Natural killer cell (primary cell): ENCODE measurements around the gene ANKRD13A. TPM values are rescaled to one million over a fixed set of nuclear protein-coding genes. Genes with fewer than 3 reads are reported as not detected.
A peak's percentile ranks its signal among the peaks of the same experiment; 100 is the strongest.

ENCODE experiments used
- ATAC-seq, 3 donors: fragments of 150-1000 bp in 2 of 3; fragments of 200-7000 bp in 1 of 3; cut with Tn5 transposase; 1 replicate in 1 of 3; 2 replicates in 2 of 3; pipeline ENCODE4 v1.10.0; 2021; ENCODE audit warnings: mild to moderate bottlenecking in 2 of 3, moderate library complexity in 2 of 3
- DNase-seq, 2 donors: peaks; one replicate each; pipeline versions ENCODE4 v3.0.0 to v3.0.0-alpha.2; 2013 to 2021; ENCODE audit warnings: mixed read lengths in 1 of 2
- H3K27ac ChIP-seq: one replicate; pipeline ENCODE4 v1.5.1; 2013; ENCODE audit warnings: mild to moderate bottlenecking, low read length
- H3K27me3 ChIP-seq: one replicate; pipeline ENCODE4 v1.6.1; 2013; ENCODE audit warnings: low read length; ENCODE audit not compliant: control insufficient read depth, insufficient read depth
- H3K36me3 ChIP-seq: one replicate; pipeline ENCODE4 v1.6.1; 2013; ENCODE audit warnings: low read length; ENCODE audit not compliant: control insufficient read depth, insufficient read depth
- H3K4me1 ChIP-seq: one replicate; pipeline ENCODE4 v1.6.1; 2013; ENCODE audit warnings: low read length; ENCODE audit not compliant: control insufficient read depth, insufficient read depth
- H3K4me3 ChIP-seq: one replicate; pipeline ENCODE4 v1.5.1; 2013; ENCODE audit warnings: low read length
- H3K9me3 ChIP-seq: one replicate; pipeline ENCODE4 v1.6.1; 2013; ENCODE audit warnings: low read length; ENCODE audit not compliant: control insufficient read depth, insufficient read depth
- H3K27ac Mint-ChIP-seq, 2 donors: one replicate each; pipeline ENCODE4 v1.8.0; 2022; ENCODE audit warnings: mild to moderate bottlenecking in 2 of 2, mixed read lengths in 2 of 2, moderate library complexity in 1 of 2
- H3K27me3 Mint-ChIP-seq, 2 donors: one replicate each; pipeline ENCODE4 v1.8.0; 2022; ENCODE audit warnings: low read depth in 2 of 2, mixed read lengths in 2 of 2
- H3K36me3 Mint-ChIP-seq: one replicate; pipeline ENCODE4 v1.8.0; 2022; ENCODE audit warnings: mixed read lengths
- H3K4me1 Mint-ChIP-seq, 2 donors: one replicate each; pipeline ENCODE4 v1.8.0; 2022; ENCODE audit warnings: mixed read lengths in 2 of 2
- H3K4me3 Mint-ChIP-seq: one replicate; pipeline ENCODE4 v1.8.0; 2022; ENCODE audit warnings: mild to moderate bottlenecking, moderate library complexity, mixed read lengths
- H3K9me3 Mint-ChIP-seq, 2 donors: one replicate each; pipeline ENCODE4 v1.8.0; 2022; ENCODE audit warnings: mixed read lengths in 2 of 2
- CTCF ChIP-seq: fragments of 200-600 bp; IDR thresholded peaks from one replicate; pipeline ENCODE4 v1.8.0; 2022; ENCODE audit warnings: antibody characterized with exemption
- WGBS: methylation state at CpG from one replicate; pipeline ENCODE4 v1.1.7; 2013; ENCODE audit warnings: missing lambda C conversion rate; ENCODE audit not compliant: insufficient coverage; 5-methylcytosine and 5-hydroxymethylcytosine counted together
- intact Hi-C: fragments of 100-400 bp; cut with micrococcal nuclease; formaldehyde crosslinking; loops from one replicate; pipeline ENCODE4 v1.14.2; 2022
- total RNA-seq, 4 donors: library from RNA; stranded (reverse); fragments of 120-200 nt in 1 of 4; gene quantifications; one replicate each; pipeline versions ENCODE4 v1.2.3 to v1.2.4, GENCODE V29; 2013 to 2022

Gene ANKRD13A
- total RNA-seq, 3 donors from 2014 or later (not counting 1 experiment from before 2014, with no cell fraction given) = 74.9 to 93.6 (median 90.7) TPM

GRCh38 chr12:109962398-109962797 lies 36.8 kb upstream of the ANKRD13A start:
- DNase-seq = no peak
- no peak for ATAC-seq
- intact Hi-C loops = no loop called here
- Mint-ChIP-seq H3K36me3 (peaks cover 13% of the 10 kb centered on the region), H3K9me3 (no peaks in the 10 kb centered on the region), H3K4me3 (no peak overlapping the region), H3K27ac (no peak overlapping the region), H3K4me1 (peaks cover 5 to 6% of the 10 kb centered on the region in 2 donors), H3K27me3 (no peaks in the 10 kb centered on the region)
- Histone ChIP-seq H3K9me3 (no peaks in the 10 kb centered on the region), H3K4me1 (no peaks in the 10 kb centered on the region), H3K27me3 (no peaks in the 10 kb centered on the region), H3K36me3 (peaks cover 82% of the 10 kb centered on the region), H3K4me3 (no peak overlapping the region), H3K27ac (no peak overlapping the region)
- 75% methylated on average over 3 of the region's 3 CpGs for WGBS
- no peak for TF ChIP-seq CTCF

- Mint-ChIP-seq H3K9me3 (no peaks in the 10 kb centered on the region), H3K27ac (peak overlapping the region in 1 of 2 donors; percentile 39), H3K4me3 (no peak overlapping the region), H3K27me3 (no peaks in the 10 kb centered on the region), H3K36me3 (peaks cover 13% of the 10 kb centered on the region), H3K4me1 (peaks cover 6 to 12% of the 10 kb centered on the region in 2 donors)
- Histone ChIP-seq H3K9me3 (no peaks in the 10 kb centered on the region), H3K27me3 (no peaks in the 10 kb centered on the region), H3K4me1 (no peaks in the 10 kb centered on the region), H3K27ac (no peak overlapping the region), H3K36me3 (peaks cover 89% of the 10 kb centered on the region), H3K4me3 (no peak overlapping the region)
- 100% methylated on average over 1 of the region's 1 CpG for WGBS
- intact Hi-C loops = no loop called here
- TF ChIP-seq CTCF = no peak
- ATAC-seq (no peak), DNase-seq (no peak)
Observed at GRCh38 chr12:109963330-109963729, 35.9 kb upstream of the ANKRD13A start.

- no peak overlapping the region for H3K4me3 Mint-ChIP-seq
- no peak overlapping the region for H3K27ac ChIP-seq
Observed at GRCh38 chr12:109963743-109964429, 35.3 kb upstream of the ANKRD13A start.

More at GRCh38 chr12:109963743-109964429, 35.3 kb upstream of the ANKRD13A start:
- WGBS = 100% methylated on average over 3 of the region's 4 CpGs
- Histone ChIP-seq H3K27me3 (no peaks in the 10 kb centered on the region), H3K4me1 (no peaks in the 10 kb centered on the region), H3K36me3 (peaks cover 83% of the 10 kb centered on the region), H3K4me3 (no peak overlapping the region), H3K9me3 (no peaks in the 10 kb centered on the region)
- H3K9me3 Mint-ChIP-seq = no peaks in the 10 kb centered on the region
- no peak for TF ChIP-seq CTCF
- peaks cover 6 to 12% of the 10 kb centered on the region in 2 donors for H3K4me1 Mint-ChIP-seq
- no peak for ATAC-seq
- DNase-seq = no peak
- H3K27ac Mint-ChIP-seq = peak overlapping the region in 1 of 2 donors; percentile 72
- H3K36me3 Mint-ChIP-seq = peaks cover 13% of the 10 kb centered on the region
- H3K27me3 Mint-ChIP-seq = no peaks in the 10 kb centered on the region
- intact Hi-C loops = no loop called here
